GM18520 (cell line): ENCODE measurements around the gene HENMT1.
"Not testable (repeated sequence)": the region's sequence is repeated elsewhere in the genome, so short reads cannot be mapped to it uniquely, and the experiment has no call there.

Source experiments
- ATAC-seq: cut with Tn5 transposase; IDR thresholded peaks from one replicate; pipeline ENCODE4 v1.9.1; 2021; ENCODE audit not compliant: unreplicated experiment

HENMT1 gene

GRCh38 chr1:108661030-108661609 is at the start of gene HENMT1:
HENMT1 (minus strand) TSS chr1:108661093; CDS start chr1:108659884, 1,209 bp downstream.
- ATAC-seq: peak; percentile 87

DNA sequence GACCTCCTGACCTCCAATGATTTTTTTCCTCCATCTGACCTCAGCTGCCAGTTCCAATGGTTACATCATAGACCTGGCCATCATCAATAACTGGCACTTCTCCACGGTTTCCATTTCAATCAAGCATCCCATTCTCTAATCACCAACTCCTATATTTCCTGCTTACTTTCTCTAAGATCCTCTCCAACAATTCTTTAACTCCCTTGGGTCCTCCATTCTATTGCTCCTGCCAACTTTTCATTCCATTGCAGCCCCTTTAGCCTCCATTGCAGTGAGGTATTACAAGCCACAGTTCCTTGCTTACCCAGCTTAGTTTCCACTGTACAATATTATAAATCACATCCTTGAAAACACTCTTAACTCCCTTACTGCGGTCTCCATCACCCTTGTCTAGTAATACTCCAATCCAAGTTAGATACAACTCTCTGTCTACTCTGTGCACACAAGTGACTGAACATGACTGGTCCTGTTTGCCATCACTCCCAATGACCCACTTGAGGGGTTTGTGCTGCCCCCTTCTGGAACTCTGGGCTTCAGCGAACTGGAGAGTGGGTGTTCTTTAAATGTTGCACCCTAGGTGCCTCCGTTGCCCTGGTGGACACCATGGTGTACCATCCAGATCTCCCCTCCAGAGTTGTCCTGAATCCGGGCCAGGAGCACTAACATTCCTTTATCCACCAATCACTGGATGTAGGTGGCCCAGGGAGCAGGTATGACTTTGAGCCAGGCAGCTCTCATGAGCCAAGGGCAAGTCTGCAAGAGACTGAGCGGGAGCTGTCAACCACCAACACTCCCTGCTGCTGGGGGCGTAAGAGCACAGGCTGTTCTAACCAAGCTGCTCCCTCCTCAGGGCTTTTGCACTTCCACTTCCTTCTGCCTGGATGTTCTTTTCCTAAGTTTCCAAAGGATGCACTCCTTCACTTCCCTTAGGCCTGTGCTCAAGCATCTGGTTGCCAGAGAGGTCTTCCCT is 48.1 kb upstream of the HENMT1 start:
- no peak for ATAC-seq

- ATAC-seq: no peak
Observed at GRCh38 chr1:108706643-108707042, 45.8 kb upstream of the HENMT1 start.

GRCh38 chr1:108704496-108704895 is 43.6 kb upstream of the HENMT1 start:
- no peak for ATAC-seq

DNA sequence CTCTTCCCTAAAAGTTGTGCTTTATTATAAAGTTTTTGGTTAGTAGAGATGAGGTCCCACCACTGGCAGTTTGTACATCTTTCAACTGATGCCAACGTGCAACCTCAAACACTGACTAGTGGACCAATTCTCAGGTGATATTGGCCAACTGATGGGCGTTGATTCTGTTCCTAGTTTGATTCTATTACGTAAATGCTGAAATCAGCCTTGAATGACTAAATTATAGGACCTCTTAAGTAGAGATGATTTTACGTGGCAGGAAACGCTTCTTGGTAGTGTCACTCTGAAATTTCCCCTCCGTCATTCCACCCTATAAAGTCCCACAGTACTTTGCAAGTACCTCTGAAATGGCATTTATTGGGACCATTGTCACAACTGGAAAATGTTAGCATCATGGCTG is 43.0 kb upstream of the HENMT1 start:
- ATAC-seq: no peak

GRCh38 chr1:108702109-108702508 is 41.2 kb upstream of the HENMT1 start:
- not testable (repeated sequence) for ATAC-seq

DNA sequence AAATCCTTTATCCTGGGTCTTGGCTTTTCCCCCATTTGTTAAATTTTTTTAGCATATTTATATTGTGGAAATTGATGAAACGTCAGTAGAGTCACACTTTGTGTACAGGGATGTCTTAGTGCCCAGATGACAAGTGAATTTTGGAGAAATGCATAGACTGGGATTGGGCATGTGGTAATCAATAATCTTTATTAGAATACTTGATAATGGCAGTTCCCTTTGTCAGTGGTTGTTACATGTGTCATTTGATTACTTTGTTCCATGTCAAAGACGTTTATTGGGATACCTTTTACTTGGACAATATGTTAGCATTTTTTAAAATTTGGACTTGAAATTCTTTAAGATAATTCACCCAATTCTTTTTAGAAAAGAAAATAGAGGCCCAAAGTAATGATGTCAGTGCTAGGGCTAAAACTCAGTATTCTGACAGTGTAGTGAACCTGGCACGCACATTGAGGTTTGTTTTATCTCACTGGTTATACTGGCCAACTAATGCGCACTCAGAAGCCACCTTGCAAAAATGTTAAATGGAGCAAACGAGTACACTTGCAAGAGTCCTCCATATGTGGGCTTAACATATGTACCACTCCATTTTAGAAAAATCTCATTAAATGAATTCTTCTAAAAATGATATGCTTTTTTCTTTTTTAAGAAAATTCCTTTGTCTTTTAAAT is 40.4 kb upstream of the HENMT1 start:
- ATAC-seq: no peak

- no peak for ATAC-seq
Observed at GRCh38 chr1:108699375-108700332, 38.8 kb upstream of the HENMT1 start.

DNA sequence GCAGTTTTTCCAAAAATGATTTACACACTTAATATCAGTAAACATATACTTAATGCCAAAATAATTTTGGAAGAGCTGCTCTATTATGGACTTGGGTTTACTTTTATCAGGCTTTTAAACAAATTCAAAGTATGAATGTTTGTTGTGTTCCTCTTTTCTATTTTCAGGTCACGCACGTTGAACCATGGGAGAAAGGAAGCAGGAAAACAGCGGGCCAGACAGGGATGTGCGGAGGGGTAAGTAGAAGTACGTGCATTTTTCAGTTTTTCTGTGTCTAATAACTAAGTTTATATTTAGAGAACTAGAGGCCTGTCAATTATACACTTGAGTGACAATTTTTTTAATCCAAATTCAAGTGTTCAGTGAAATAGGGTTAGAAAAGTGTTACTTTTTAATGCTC is 34.6 kb upstream of the HENMT1 start:
- no peak for ATAC-seq

DNA sequence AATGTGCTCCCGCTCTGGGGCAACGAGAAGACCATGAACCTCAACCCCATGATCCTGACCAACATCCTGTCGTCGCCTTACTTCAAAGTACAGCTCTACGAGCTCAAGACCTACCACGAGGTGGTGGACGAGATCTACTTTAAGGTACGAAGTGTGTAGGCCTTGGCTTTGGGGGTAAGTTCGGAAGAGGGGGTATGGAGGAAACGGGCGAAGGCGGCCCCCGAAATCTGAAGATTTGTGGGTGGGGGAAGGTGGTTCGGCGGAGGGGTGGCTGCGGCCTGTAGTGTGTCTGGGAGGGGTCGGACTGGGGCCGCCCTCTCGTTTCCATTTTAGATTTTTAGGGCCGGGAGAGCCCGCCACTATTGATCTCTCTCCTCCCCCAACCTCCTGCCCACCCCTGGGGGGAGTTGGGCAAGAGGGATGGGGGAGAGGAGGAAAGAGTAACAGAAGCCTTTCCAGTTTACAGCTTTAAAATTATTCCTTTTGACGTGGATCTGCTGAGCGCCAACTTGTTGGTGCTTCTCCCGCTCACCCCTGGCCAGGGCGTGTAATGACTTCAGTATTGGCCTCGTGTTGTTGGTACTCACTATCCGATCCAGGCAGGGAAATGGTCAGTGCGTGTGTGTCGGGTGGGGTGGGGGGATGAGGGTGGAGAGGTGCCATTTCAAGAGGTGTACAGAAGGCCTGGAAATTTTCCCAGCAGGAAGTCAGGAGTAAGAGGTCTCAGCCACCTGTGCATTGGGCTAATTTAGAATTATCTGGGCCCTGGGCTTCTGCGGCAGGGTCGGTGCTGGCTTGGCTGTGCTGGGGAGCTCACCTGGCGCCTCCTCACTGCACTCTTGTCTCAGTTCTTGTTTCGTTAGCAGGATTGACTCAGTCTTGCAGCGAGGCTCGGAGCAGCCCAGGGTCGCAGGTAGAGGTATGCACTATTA is 32.1 kb upstream of the HENMT1 start:
- ATAC-seq: peak; percentile 44

- ATAC-seq: peak; percentile 92
Observed at GRCh38 chr1:108691942-108692723, 31.2 kb upstream of the HENMT1 start, which contains the start of gene PRPF38B. PRPF38B (plus strand) TSS chr1:108692310; CDS start chr1:108692592, 282 bp downstream.

DNA sequence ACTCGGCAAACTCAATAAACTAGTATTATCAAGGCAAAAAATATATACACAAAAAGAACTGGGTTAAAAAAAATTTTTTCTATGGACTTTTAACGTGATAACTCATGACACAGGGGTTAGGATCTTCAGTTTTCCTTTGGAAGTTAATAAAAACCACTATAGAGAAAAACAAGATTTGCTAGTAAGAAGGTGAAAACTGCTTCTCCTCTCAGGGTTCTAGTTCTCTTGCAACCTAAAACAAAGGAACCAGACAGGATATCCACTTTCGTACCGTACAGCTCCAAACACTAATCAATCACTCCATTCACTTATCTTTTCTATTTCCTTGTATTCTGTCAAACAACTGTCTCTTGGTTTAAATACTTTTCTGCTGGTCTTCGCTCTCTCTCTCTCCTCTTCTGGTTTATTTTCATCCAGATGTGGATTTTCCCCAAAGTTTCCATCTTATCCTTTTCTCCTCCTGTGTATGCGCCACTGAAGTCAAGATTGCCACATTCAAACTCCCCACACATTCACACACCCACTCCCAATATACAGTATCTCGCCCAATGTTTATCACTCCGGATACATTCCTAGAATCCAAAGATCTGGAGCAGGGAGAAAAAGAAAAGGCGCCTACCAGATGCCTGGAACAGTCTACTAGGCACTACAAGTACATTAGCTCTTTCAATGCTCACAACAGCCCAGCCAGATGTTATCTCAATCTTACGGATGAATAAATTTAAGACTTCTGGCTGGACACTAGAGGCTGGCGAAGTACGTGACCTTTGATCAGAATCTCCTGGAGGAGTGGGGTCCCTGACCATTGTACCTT is 30.4 kb upstream of the HENMT1 start:
- no peak for ATAC-seq

- ATAC-seq: no peak
Observed at GRCh38 chr1:108686614-108687313, 25.9 kb upstream of the HENMT1 start.

- ATAC-seq: no peak
Observed at GRCh38 chr1:108685529-108685928, 24.6 kb upstream of the HENMT1 start.

DNA sequence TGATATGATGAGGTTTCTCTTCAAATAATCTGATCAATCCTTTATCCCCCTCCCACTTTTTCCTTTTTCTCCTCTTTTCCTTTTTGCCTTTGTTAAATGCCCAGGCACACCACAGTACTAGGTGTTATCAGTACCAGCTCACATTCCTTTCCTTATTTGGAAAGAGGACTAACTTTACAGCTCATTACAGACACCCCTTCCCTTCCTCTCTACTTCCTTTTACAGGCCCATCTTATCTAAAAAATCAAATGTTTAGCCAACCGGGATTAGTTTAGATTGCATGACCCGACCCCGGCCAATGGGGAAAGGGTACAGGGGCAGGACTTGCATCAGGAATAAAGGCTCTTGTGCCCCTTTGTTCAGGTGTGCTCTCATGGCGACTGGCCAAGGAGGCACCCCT is 20.8 kb upstream of the HENMT1 start:
- ATAC-seq: not testable (repeated sequence)

DNA sequence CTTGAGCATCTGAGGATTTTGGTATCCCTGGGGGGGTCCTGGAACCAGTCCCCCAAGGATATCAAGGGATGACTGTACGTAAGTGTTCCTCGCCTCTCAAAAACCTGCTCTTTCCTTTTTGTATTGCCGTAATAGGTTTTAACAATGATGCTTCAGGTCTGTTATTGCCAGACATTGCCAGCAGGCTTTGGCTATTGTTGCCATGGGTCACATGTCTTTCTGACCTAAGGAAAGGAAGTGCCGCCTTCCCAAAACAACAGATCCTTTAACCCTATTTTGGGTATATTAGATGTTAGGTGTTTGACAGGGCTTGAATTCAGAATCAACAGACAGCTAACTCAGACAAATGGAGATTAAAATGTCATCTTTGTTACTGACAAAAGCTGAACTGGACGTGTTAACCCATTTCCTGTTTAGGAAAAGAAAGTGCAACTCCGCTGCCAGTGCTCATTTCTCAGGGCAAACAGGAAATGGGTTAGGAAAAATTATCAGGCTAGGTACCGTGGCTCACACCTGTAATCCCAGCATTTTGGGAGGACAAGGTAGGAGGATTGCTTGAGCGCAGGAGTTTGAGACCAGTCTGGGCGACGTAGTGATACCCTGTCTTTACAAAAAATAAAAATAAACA is 18.8 kb upstream of the HENMT1 start:
- no peak for ATAC-seq

GRCh38 chr1:108678706-108679105 is 17.8 kb upstream of the HENMT1 start:
- ATAC-seq: no peak
